DND-41 (cell line): Measurements from ENCODE around the gene IZUMO1.

ENCODE experiments used
- EZH2 ChIP-seq: IDR thresholded peaks from 3 replicates; pipeline ENCODE4 v1.6.1; 2012; ENCODE audit warnings: borderline replicate concordance, low read depth, mild to moderate bottlenecking, moderate library complexity, low read length, inconsistent platforms; ENCODE audit not compliant: severe bottlenecking
- TF ChIP-seq, protein P1 (sequence below): IDR thresholded peaks from 2 replicates; pipeline ENCODE4 v1.5.1; 2012; ENCODE audit warnings: borderline replicate concordance, low read length, moderate library complexity, mild to moderate bottlenecking; ENCODE audit not compliant: poor library complexity, severe bottlenecking; ENCODE audit errors: extremely low read depth

DNA sequence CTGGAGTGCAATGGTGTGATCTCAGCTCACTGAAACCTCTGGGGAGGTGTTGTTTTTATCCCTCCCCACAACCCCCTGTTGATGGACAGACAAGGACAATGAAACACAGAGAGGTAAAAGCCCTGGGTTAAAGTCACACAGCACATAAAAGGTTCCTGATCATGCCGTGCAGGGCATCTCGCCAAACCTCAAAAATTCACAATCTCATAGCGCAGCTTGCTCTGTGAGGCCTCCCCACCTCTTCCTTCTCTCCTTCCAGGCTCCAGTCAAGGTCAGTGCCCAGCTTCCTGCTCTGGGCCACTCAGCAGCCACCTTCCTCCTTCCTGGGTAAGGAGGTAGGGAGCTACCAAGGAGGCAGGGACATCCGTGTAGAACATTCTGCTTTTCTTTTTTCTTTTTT lies 48.7 kb downstream of the IZUMO1 start:
- TF ChIP-seq, protein P1, sequence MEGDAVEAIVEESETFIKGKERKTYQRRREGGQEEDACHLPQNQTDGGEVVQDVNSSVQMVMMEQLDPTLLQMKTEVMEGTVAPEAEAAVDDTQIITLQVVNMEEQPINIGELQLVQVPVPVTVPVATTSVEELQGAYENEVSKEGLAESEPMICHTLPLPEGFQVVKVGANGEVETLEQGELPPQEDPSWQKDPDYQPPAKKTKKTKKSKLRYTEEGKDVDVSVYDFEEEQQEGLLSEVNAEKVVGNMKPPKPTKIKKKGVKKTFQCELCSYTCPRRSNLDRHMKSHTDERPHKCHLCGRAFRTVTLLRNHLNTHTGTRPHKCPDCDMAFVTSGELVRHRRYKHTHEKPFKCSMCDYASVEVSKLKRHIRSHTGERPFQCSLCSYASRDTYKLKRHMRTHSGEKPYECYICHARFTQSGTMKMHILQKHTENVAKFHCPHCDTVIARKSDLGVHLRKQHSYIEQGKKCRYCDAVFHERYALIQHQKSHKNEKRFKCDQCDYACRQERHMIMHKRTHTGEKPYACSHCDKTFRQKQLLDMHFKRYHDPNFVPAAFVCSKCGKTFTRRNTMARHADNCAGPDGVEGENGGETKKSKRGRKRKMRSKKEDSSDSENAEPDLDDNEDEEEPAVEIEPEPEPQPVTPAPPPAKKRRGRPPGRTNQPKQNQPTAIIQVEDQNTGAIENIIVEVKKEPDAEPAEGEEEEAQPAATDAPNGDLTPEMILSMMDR: no peak
- TF ChIP-seq EZH2: no peak
